MM.1S (cell line): ENCODE measurements around the gene HBQ1.

ENCODE experiments used
- DNase-seq: peaks from one replicate; pipeline ENCODE4 v3.0.0-alpha.2; 2015
- H2AFZ ChIP-seq: fragments of 300-600 bp; sonication (generic); 2 replicates; pipeline ENCODE4 v1.6.0; 2016; ENCODE audit warnings: antibody characterized with exemption, low read length
- H3F3A ChIP-seq: fragments of 300-600 bp; sonication (generic); 2 replicates; pipeline ENCODE4 v1.6.1; 2016; ENCODE audit warnings: mild to moderate bottlenecking, antibody characterized with exemption, low read length, moderate library complexity, mixed read lengths; ENCODE audit not compliant: insufficient read depth
- H3K27ac ChIP-seq: fragments of 300-600 bp; sonication (generic); 2 replicates; pipeline ENCODE4 v1.5.1; 2016; ENCODE audit warnings: mild to moderate bottlenecking, low read length
- H3K27me3 ChIP-seq: fragments of 300-600 bp; sonication (generic); replicated peaks from 2 replicates; pipeline ENCODE4 v1.6.0; 2016; ENCODE audit warnings: low read length; ENCODE audit not compliant: insufficient read depth
- H3K36me3 ChIP-seq: fragments of 300-600 bp; sonication (generic); replicated peaks from 2 replicates; pipeline ENCODE4 v1.6.1; 2016; ENCODE audit warnings: mild to moderate bottlenecking, low read length, mixed read lengths; ENCODE audit not compliant: insufficient read depth
- H3K4me1 ChIP-seq: fragments of 300-600 bp; sonication (generic); 2 replicates; pipeline ENCODE4 v1.6.1; 2016; ENCODE audit warnings: low read length, mixed read lengths
- H3K4me2 ChIP-seq: fragments of 300-600 bp; sonication (generic); 2 replicates; pipeline ENCODE4 v1.6.0; 2016; ENCODE audit warnings: low read depth, low read length
- H3K4me3 ChIP-seq: fragments of 300-600 bp; sonication (generic); 2 replicates; pipeline ENCODE4 v1.5.1; 2016; ENCODE audit warnings: low read length, mixed read lengths
- H3K79me2 ChIP-seq: fragments of 300-600 bp; sonication (generic); 2 replicates; pipeline ENCODE4 v1.6.1; 2016; ENCODE audit warnings: mixed run types, low read length, mixed read lengths
- H3K9ac ChIP-seq: fragments of 300-600 bp; sonication (generic); 2 replicates; pipeline ENCODE4 v1.6.1; 2016; ENCODE audit warnings: low read length, mixed read lengths
- H3K9me2 ChIP-seq: fragments of 300-600 bp; sonication (generic); replicated peaks from 2 replicates; pipeline ENCODE4 v1.6.1; 2016; ENCODE audit warnings: mild to moderate bottlenecking, low read length, mixed read lengths; ENCODE audit not compliant: insufficient read depth
- H3K9me3 ChIP-seq: fragments of 300-600 bp; sonication (generic); replicated peaks from 2 replicates; pipeline ENCODE4 v1.6.1; 2016; ENCODE audit warnings: mild to moderate bottlenecking, low read length, mixed read lengths; ENCODE audit not compliant: insufficient read depth
- H4K20me1 ChIP-seq: fragments of 300-600 bp; sonication (generic); 2 replicates; pipeline ENCODE4 v1.6.1; 2016; ENCODE audit warnings: mild to moderate bottlenecking, low read length, moderate library complexity, mixed read lengths; ENCODE audit not compliant: insufficient read depth
- EZH2 ChIP-seq: fragments of 300-600 bp; sonication (generic); optimal IDR thresholded peaks from 2 replicates; pipeline ENCODE3; 2017; ENCODE audit warnings: low read depth, mild to moderate bottlenecking, antibody characterized with exemption, low read length, mixed read lengths
- EZH2phosphoT487 ChIP-seq: fragments of 300-600 bp; sonication (generic); IDR thresholded peaks from 2 replicates; pipeline ENCODE4 v1.6.1; 2018; ENCODE audit warnings: antibody characterized with exemption, low read length
- TF ChIP-seq, protein P1 (sequence below): fragments of 300-600 bp; sonication (generic); IDR thresholded peaks from 2 replicates; pipeline ENCODE4 v1.5.1; 2016; ENCODE audit warnings: antibody characterized with exemption, low read length, mixed read lengths

The HBQ1 gene

GRCh38 chr16:177981-178667 is 2.1 kb upstream of the HBQ1 start:
- Histone ChIP-seq H3K9me3 (no peaks in the 10 kb centered on the region), H3K9ac (no peak overlapping the region), H3K4me1 (0 out of 2 replicates have a peak, but pooled peaks cover 6% of the 10 kb centered on the region), H3K36me3 (no peaks in the 10 kb centered on the region), H4K20me1 (no peaks in the 10 kb centered on the region), H3F3A (no peaks in the 10 kb centered on the region), H3K27ac (no peak overlapping the region), H3K4me3 (no peak overlapping the region), H3K79me2 (no peaks in the 10 kb centered on the region), H3K4me2 (no peak overlapping the region), H2AFZ (no peak overlapping the region), H3K27me3 (peaks cover 27% of the 10 kb centered on the region), H3K9me2 (no peaks in the 10 kb centered on the region)
- DNase-seq, result no peak
- TF ChIP-seq EZH2, result no peak

DNA sequence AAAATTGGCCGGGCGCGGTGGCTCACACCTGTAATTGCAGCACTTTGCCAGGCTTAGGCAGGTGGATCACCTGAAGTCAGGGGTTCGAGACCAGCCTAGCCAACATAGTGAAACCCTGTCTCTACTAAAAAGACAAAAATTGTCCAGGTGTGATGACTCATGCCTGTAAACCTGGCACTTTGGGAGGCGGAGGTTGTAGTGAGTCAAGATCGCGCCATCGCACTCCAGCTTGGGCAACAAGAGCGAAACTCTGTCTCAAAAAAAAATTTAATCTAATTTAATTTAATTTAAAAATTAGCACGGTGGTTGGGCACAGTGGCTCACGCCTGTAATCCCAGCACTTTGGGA is 1.6 kb upstream of the HBQ1 start:
- Histone ChIP-seq H3K4me1 (0 out of 2 replicates have a peak, but pooled peaks cover 6% of the 10 kb centered on the region), H3K27me3 (peaks cover 27% of the 10 kb centered on the region), H3K9me3 (no peaks in the 10 kb centered on the region), H3K9me2 (no peaks in the 10 kb centered on the region), H3K36me3 (no peaks in the 10 kb centered on the region), H3K27ac (no peak overlapping the region), H3K79me2 (no peaks in the 10 kb centered on the region), H2AFZ (no peak overlapping the region), H3K4me2 (no peak overlapping the region), H3K4me3 (no peak overlapping the region), H3K9ac (no peak overlapping the region), H3F3A (no peaks in the 10 kb centered on the region), H4K20me1 (no peaks in the 10 kb centered on the region)
- TF ChIP-seq EZH2, result no peak
- no peak for TF ChIP-seq EZH2phosphoT487
- TF ChIP-seq, protein P1, sequence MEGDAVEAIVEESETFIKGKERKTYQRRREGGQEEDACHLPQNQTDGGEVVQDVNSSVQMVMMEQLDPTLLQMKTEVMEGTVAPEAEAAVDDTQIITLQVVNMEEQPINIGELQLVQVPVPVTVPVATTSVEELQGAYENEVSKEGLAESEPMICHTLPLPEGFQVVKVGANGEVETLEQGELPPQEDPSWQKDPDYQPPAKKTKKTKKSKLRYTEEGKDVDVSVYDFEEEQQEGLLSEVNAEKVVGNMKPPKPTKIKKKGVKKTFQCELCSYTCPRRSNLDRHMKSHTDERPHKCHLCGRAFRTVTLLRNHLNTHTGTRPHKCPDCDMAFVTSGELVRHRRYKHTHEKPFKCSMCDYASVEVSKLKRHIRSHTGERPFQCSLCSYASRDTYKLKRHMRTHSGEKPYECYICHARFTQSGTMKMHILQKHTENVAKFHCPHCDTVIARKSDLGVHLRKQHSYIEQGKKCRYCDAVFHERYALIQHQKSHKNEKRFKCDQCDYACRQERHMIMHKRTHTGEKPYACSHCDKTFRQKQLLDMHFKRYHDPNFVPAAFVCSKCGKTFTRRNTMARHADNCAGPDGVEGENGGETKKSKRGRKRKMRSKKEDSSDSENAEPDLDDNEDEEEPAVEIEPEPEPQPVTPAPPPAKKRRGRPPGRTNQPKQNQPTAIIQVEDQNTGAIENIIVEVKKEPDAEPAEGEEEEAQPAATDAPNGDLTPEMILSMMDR, result no peak
- no peak for DNase-seq

DNA sequence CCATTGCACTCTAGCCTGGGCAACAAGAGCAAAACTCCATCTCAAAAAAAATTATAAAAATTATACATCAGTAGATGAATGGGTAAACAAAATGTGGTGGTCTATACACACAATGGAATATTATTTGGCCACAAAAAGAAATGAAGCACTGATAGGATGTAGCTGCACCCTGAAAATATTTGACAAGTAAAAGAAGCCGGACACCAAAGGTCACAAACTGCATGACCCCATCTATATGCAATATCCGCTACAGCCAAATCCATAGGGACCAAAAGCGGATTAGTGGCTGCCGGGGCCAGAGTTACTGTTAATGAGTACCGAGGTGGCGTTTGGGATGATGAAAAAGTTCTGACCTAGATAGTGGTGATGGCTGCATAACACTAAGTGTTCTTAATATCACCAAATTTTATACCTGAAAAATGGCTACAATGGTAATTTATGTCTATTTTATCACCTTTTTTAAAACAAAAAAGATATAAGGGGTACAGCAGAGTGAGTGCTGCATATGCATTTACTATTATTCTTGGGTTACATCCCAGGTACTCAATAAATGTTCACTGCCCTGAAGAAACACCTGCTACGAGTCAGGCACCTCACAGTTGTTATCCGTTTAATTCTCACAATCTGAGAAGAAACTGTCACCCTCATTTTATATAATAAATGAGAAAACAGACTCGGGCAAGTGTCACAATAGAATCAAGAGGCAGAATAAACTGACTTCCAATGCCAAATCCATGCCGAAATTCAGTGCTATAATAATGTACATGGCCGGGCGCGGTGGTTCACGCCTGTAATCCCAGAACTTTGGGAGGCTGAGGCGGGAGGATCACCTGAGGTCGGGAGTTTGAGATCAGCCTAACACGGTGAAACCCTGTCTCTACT is 807 bp upstream of the HBQ1 start:
- H3K4me2 ChIP-seq, result no peak overlapping the region
- no peak overlapping the region for H3K4me3 ChIP-seq
- no peaks in the 10 kb centered on the region for H3K9me2 ChIP-seq
- peaks cover 27% of the 10 kb centered on the region for H3K27me3 ChIP-seq
- no peaks in the 10 kb centered on the region for H3K79me2 ChIP-seq
- H2AFZ ChIP-seq, result no peak overlapping the region
- 0 out of 2 replicates have a peak, but pooled peaks cover 6% of the 10 kb centered on the region for H3K4me1 ChIP-seq
- no peaks in the 10 kb centered on the region for H3F3A ChIP-seq
- DNase-seq, result no peak
- H3K27ac ChIP-seq, result no peak overlapping the region
- H3K36me3 ChIP-seq, result no peaks in the 10 kb centered on the region
- no peak overlapping the region for H3K9ac ChIP-seq
- H3K9me3 ChIP-seq, result no peaks in the 10 kb centered on the region
- TF ChIP-seq, protein P1, result no peak
- TF ChIP-seq EZH2 (no peak), EZH2phosphoT487 (no peak)
- H4K20me1 ChIP-seq, result no peaks in the 10 kb centered on the region
